Temporal lobe (tissue), 2 donors: Measurements from ENCODE around the gene CFAP126. TPM values are rescaled to one million over a fixed set of nuclear protein-coding genes. Genes with fewer than 3 reads are reported as not detected.

ENCODE experiments used
- small RNA-seq: library from RNA; depleted of rRNA; stranded (forward); fragments of <200 nt; gene quantifications from one replicate; pipeline ENCODE3, GENCODE V24; 2014; ENCODE audit warnings: low replicate concordance
- total RNA-seq: library from RNA; depleted of rRNA; stranded (reverse); fragments of >200 nt; gene quantifications from one replicate; pipeline ENCODE4 v1.2.3, GENCODE V29; 2014

CFAP126 gene
- total RNA-seq, 1 donor from 2014 or later, result 0.49 TPM

Small RNA genes lying within 50 kb of the gene (small RNA-seq; reads per million reads assigned to genes)
- not detected for gene AL592295.2
- gene RNU6-481P, result not detected

Other genes starting within 250 kb of the CFAP126 start
- 34.7 TPM for gene PFDN2, start 249.8 kb downstream of the CFAP126 start, total RNA-seq
- gene NIT1, start 249.8 kb downstream of the CFAP126 start, total RNA-seq, result 9.8 TPM
- 20.2 TPM for gene DEDD, start 235.2 kb downstream of the CFAP126 start, total RNA-seq
- 105 TPM for gene UFC1, start 213.9 kb downstream of the CFAP126 start, total RNA-seq
- gene USP21, start 208.4 kb downstream of the CFAP126 start, total RNA-seq, result 14.8 TPM
- 16.5 TPM for gene PPOX, start 201.4 kb downstream of the CFAP126 start, total RNA-seq
- 16.2 TPM for gene B4GALT3, start 190.4 kb downstream of the CFAP126 start, total RNA-seq
- gene ADAMTS4, start 168.8 kb downstream of the CFAP126 start, total RNA-seq, result 0.49 TPM
- 129 TPM for gene NDUFS2, start 165.5 kb downstream of the CFAP126 start, total RNA-seq
- gene FCER1G, start 152.6 kb downstream of the CFAP126 start, total RNA-seq, result 1.2 TPM
- not detected for gene APOA2, start 144.2 kb downstream of the CFAP126 start, total RNA-seq
- gene TOMM40L, start 141.8 kb downstream of the CFAP126 start, total RNA-seq, result 19.7 TPM
- gene NR1I3, start 129.7 kb downstream of the CFAP126 start, total RNA-seq, result under 0.01 TPM
- 3.0 TPM for gene PCP4L1, start 109.1 kb downstream of the CFAP126 start, total RNA-seq
- 0.49 TPM for gene MPZ, start 57.9 kb downstream of the CFAP126 start, total RNA-seq
- gene SDHC, start 53.5 kb downstream of the CFAP126 start, total RNA-seq, result 22.1 TPM
- 2.0 TPM for gene FCGR2A, start 137.6 kb upstream of the CFAP126 start, total RNA-seq
- gene HSPA6, start 156.7 kb upstream of the CFAP126 start, total RNA-seq, result 3.4 TPM
- gene FCGR3A, start 181.9 kb upstream of the CFAP126 start, total RNA-seq, result 2.5 TPM